COLO829 (cell line): Measurements from ENCODE around the gene MEIKIN.
"Not testable (repeated sequence)": the region's sequence is repeated elsewhere in the genome, so short reads cannot be mapped to it uniquely, and the experiment has no call there.

Source experiments
- DNase-seq: peaks from one replicate; pipeline ENCODE4 v3.0.0; 2012; ENCODE audit warnings: low spot score

Gene MEIKIN

DNA sequence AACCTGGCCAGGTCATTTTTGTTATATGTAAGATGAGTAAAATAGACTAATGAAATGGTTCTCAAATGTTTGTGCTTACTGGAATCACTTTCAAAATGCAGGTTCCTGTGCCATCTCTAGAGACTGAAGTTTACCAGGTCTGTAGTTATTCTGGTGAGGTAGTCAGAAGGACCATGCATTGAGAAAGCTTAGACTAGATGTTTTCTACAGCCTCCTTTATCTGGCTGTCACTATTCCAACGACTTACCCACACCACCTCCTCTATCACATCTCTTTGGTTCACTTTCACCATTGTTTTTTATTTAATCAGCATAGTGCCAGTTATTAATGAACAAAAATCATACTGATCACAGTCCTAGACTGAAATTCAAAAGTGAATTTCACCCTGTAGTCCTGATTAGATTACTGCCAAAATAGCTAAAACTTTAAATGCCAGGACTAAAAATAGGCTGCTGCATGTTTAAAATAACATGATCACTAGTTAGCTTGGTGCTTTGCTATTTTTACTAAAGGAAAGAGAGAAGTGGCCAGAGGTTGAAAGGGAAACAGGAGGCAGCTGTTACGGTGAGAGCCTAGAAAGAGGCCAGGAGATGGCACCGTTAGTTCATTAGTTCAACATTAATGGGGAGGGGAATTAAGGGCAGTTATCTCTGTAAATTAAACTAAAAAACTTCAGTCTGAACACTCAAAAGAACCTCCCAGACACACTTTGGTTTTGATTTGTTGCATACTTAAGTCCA lies 134.8 kb downstream of the MEIKIN start:
- DNase-seq: no peak

DNA sequence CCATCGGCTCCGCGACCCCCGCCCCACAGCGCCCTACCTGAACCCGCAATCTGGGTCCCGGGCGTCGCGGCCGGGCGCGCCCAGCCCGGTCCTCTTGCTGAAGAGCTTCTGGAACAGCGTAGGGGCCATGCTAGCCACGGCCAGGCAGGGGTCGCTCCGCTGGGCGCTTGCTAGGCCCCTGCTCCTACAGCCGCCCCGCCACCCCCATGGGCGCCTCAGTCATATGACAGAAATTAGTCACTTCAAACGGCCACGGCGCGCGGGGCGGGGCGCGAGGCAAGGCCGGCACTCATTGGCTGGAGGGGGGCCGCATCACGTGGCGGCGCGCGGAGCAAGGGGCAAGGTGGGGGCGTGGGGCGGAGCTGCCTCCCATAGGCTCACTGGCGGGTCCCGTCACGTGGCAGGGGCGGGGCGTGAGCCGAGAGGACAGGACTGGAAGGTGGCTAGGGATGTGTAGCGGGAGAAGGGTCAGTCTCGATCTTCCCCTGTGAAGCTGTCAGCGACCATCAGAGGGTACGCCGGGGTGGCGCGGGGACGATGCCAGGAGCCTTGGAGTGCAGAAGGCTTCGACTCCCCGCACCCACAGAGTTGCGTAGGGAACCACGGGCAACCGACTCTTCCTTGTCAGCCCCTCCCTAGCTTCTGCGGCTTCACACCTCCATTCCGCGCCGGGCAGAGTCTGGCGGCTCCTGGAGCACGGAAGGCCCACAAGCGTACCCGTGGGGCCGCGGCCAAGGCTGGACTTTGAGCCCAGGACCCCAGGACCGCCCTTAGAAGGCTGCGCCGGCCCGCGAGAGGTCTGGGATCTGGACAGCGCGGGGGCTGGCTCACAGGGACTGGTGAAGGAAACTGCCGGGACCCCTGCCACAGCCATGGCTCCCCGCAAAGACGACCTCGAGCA lies 148.4 kb downstream of the MEIKIN start, which contains the start of gene FNIP1:
TSS of gene FNIP1 (minus strand) at position 225 of the 901 bp plus-strand sequence. CDS start at position 129, 96 bp downstream.
- DNase-seq: peak; percentile 98

- DNase-seq: peak; percentile 16
These were observed 149.3 kb downstream of the MEIKIN start for GRCh38 chr5:131795879-131796792.

- DNase-seq: no peak
These were observed 150.2 kb downstream of the MEIKIN start for GRCh38 chr5:131795228-131795627.

DNA sequence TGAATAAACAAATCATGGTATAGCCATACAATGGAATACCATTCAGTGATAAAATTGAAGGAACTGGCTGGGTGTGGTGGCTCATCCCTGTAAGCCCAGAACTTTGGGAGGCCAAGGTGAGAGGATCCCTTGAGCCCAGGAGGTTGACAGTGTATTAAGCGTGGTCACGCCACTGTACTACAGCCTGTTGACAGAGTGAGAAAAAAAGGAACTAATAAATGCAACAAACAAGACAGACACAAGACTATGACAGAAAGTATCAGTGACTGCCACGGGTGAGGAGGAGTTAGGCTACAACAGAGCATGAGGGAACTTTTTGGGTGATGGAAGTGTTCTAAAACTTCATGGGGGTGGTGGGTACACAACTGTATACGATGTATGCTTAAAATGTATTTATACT lies 150.9 kb downstream of the MEIKIN start:
- DNase-seq: no peak

DNA sequence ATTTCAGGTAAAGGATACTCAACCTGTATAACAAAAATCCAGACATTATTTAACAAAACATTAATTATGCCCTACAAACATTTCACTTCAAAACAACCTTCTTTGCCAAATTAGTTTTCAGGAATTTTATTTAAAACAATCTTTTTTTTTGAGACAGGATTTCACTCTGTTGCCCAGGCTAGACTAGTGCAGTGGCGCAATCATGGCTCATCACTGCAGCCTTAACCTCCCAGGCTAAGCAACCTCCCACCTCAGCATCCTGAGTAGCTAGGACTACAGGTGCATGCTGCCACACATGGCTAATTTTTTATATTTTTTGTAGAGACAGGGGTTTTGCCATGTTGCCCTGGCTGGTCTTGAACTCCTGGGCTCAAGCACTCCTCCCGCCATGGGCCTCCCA lies 152.6 kb downstream of the MEIKIN start:
- DNase-seq: no peak

- no peak for DNase-seq
These were observed 153.6 kb downstream of the MEIKIN start for GRCh38 chr5:131791866-131792265.

DNA sequence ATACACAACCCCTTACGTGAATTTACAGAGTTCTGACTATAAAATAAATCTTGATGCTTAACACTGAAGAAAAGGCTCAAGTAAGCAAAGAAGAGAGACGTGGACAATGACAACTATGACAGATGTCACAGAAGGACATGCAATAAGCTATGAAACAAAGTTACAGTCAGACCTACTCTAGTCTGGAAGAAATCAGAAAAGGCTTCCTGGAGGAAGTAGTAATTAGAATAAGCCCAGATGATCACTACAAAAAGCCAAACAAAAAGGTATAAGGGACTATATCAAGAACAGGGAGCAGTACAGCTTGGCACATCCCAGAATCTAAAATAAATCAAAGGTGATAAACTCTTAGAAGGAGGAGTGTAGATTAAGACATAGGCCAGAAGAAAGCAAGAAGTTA lies 154.9 kb downstream of the MEIKIN start:
- no peak for DNase-seq

DNA sequence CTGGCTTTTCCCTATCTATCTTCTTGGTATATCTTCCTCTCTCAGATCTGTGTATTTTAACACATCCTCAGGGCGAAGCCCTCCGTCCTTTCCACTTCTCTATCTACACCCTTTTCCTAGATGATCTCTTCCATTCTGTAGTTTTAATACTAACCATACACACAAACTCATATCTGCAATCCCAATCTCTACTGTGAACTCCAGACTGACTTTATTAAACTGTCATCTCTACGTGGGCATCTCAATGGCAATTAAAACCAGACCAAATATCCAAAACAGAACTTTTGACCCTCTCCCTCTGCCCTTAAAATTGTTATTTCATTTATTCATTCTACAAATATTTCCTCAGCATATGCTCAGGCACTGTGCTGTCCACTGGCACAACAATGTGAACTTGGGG lies 155.7 kb downstream of the MEIKIN start:
- DNase-seq: no peak

- DNase-seq: no peak
These were observed 157.7 kb downstream of the MEIKIN start for GRCh38 chr5:131787736-131788135.

DNA sequence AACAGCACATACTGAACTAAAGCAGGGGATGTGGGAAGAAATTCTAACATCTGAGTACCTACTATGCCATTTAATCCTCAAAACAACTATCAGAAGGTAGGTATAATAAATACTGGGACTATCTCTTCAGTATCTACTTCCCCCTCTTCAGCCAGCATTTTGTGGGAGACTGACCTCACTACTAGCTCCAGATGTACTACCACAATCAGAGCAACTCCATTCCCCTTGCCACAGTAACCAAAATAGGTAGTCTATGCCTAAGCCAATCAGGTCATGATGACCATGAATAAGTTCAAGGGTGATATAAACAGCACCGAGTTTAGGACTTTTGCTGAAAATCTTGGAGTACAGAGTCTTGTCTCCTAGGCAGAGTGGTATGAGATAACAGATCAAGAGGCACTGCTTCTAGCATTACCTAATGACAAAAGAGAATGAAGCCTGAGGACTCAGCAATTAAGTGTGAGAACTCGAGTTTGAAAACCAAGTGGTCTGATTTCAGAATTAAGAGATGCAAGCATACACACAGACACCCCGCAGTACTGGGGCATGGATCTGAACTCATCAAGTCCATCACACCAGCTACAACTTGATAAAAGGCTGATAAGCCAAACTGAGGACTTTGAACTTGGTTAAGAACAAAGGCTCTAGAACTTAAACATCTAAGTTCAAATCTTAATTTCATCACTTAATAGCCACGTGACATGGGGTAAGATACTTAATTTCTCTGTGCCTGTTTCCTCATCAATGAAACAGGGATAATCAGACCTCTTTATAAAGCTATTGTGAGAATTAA lies 158.4 kb downstream of the MEIKIN start:
- no peak for DNase-seq

- peak; percentile 24 for DNase-seq
These were observed 159.4 kb downstream of the MEIKIN start for GRCh38 chr5:131786036-131786435.

DNA sequence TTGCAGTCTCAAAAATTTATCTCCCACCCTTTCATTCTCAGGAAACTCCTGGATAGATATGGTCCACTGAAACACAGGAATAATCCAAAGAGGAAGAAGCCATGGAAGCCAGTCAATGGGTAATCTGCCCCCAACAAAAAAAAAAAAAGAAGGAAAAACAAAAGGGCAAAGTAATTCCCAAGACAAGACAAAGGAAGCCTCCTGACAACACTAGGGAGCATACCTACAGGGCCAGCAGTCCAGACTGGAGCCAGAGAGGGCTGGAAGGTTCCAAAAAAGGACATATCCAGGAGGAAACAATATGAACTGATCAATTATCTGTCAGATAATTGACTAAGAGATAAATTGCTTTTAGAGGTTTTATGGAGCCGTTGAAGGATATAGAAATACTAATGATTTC lies 161.6 kb downstream of the MEIKIN start:
- DNase-seq: no peak

DNA sequence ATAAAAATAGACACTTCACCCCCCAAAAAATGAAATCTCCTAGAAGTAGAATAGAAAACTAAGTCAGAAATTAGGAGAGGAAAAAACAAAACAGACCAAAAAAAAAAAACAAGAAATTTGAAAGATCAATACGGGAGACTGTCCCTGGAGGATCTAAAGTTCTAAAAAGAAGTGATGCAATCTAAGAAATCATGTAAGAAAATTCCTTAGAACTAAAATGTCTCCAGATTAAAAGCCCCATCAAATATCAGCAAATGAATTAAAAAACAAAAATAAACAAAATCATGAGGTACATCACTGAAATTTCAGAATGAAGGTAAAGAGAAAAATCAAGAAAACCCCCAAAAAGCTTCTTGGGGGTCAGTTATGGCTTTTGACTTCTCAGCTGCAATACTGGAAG lies 162.1 kb downstream of the MEIKIN start:
- DNase-seq: no peak

DNA sequence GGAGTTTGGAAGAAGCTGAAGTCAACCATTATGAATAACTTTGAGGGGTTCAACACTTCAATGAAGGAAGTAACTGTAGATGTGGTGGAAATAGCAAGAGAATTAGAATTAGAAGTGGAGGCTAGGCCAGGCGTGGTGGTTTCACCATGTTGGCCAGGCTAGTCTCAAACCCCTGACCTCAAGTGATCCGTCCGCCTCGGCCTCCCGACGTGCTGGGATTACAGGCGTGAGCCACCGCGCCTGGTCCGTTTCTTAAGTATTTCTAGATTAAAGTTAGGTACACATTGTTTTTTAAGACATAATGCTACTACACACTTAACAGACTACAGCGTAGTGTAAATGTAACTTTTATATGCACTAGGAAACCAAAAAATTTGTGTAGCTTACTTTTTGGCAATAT lies 162.7 kb downstream of the MEIKIN start:
- no peak for DNase-seq

DNA sequence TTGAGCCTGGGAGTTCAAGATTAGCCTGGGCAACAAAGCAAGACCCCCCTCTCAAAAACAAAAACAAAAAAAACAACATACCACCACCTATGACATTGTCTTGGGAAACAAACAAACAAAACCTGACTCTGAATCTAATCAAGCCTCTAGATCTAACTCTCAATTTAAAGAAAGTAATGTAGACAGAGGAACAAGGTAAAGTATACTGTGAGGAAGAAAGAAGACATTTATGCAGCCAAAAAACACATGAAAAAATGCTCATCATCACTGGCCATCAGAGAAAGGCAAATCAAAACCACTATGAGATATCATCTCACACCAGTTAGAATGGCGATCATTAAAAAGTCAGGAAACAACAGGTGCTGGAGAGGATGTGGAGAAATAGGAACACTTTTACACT lies 167.3 kb downstream of the MEIKIN start:
- not testable (repeated sequence) for DNase-seq

DNA sequence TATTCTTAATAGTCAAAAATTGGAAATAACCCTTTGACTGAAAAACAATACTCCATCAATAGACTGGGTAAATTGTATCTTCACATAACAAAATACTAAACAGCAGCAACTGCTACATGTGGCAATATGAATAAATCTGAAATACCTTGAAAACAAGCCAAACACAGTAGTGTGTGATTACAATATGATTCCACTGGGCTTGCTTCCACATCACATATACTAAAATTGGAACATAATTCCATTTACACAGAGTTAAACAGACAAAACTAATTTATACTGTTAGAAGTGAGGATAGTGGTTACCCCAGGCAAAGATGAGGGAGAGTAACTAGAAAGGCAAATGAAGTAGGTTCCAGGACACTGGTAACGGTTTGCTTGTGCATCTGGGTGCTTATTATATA lies 169.0 kb downstream of the MEIKIN start:
- no peak for DNase-seq

GRCh38 chr5:131774652-131775367 lies 170.7 kb downstream of the MEIKIN start:
- DNase-seq: no peak

DNA sequence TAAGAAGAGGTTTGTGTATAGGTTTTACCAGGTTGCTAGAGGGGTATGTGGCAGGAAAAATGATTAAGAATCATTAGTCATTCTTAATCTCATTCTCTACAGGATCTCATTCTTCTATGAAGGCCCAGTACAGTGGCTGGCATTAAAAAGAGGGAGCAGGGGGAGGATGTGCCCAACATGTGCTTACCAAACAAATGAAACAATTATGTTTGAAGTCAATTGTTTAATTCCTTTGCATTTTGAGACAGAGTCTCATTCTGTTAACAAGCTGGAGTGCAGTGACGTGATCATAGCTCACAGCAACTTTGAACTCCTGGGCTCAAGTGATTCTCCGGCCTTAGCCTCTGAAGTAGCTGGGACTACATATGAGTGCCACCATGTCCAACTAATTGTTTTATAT lies 171.7 kb downstream of the MEIKIN start:
- peak; percentile 21 for DNase-seq

GRCh38 chr5:131771692-131772091 lies 173.8 kb downstream of the MEIKIN start:
- no peak for DNase-seq

DNA sequence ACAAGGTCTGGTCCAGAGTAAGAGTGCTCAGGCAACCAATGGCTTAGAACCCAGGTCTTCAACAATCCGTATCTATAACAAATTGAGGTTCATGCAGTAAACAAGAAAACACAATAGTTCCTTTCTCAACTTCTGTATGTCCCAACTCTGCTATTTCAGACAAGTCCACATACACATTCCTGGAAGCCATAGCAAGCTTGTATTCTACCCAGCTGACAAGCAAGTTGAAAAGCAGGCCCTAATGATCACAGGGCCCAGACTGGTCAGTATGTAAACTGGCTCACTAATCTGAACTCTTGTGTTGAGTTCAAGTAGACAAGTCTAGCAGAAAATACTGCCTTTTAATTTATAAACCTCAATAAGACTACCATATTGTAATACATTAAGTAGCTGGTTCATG lies 175.5 kb downstream of the MEIKIN start:
- DNase-seq: no peak
